Body of pancreas (tissue), 4 donors: ENCODE results near the gene ARHGEF4. TPM values are rescaled to one million over a fixed set of nuclear protein-coding genes. Genes with fewer than 3 reads are reported as not detected.

Experiments used
- ATAC-seq: fragments of 150-250 bp; one replicate; pipeline ENCODE4 v1.9.1; 2016
- DNase-seq, 4 donors: peaks; one replicate each; pipeline ENCODE4 v3.0.0-alpha.2; 2019
- H3K27ac ChIP-seq, 4 donors: fragments of 200-600 bp; sonication (generic); 1 replicate in 3 of 4; 2 replicates in 1 of 4; pipeline versions ENCODE4 v1.5.1 to v1.6.1; 2016 to 2019; ENCODE audit warnings: mild to moderate bottlenecking in 1 of 4, mixed read lengths in 1 of 4, moderate library complexity in 1 of 4
- H3K27me3 ChIP-seq, 2 donors: fragments of 200-600 bp; sonication (generic); one replicate each; pipeline ENCODE4 v1.6.0; 2016; ENCODE audit warnings: mild to moderate bottlenecking in 1 of 2
- H3K36me3 ChIP-seq, 2 donors: fragments of 200-600 bp; sonication (generic); replicated peaks in 1 of 2; 2 replicates each; pipeline ENCODE4 v1.5.1; 2016; ENCODE audit warnings: low read depth in 2 of 2; ENCODE audit not compliant: insufficient read depth in 1 of 2
- H3K4me1 ChIP-seq: fragments of 200-600 bp; sonication (generic); one replicate; pipeline ENCODE4 v1.6.0; 2016
- H3K4me3 ChIP-seq, 2 donors: fragments of 200-600 bp; sonication (generic); 1 replicate in 1 of 2; 2 replicates in 1 of 2; pipeline ENCODE4 v1.5.1; 2016 to 2019
- H3K9me3 ChIP-seq, 3 donors: fragments of 200-600 bp; sonication (generic); 1 replicate in 2 of 3; 2 replicates in 1 of 3; pipeline ENCODE4 v1.5.1; 2016
- POLR2A ChIP-seq, 3 donors: fragments of 450-650 bp; IDR thresholded peaks; one replicate each; pipeline ENCODE4 v1.6.1; 2016; ENCODE audit warnings: antibody characterized with exemption in 3 of 3, mild to moderate bottlenecking in 2 of 3
- WGBS, 2 donors: methylation state at CpG; one replicate each; pipeline ENCODE4 v1.1.5; 2017; 5-methylcytosine and 5-hydroxymethylcytosine counted together
- intact Hi-C: fragments of 100-400 bp; cut with DNase I; formaldehyde crosslinking; loops from one replicate; pipeline ENCODE4 v1.15.1; 2023
- total RNA-seq, 2 donors: library from RNA; depleted of rRNA; stranded (reverse); fragments of >200 nt; gene quantifications; one replicate each; pipeline ENCODE4 v1.1.0, GENCODE V29; 2016
- TF ChIP-seq, protein P1 (sequence below), 7 experiments: fragments of 450-650 bp in 4 of 7; fragments of 200-600 bp in 3 of 7; sonication (generic) in 3 of 7; IDR thresholded peaks; one replicate each; pipeline ENCODE4 v1.5.1; 2016 to 2019; ENCODE audit warnings: antibody characterized with exemption in 7 of 7

Gene ARHGEF4
- total RNA-seq, 2 donors from 2014 or later: 28.8 to 39.9 TPM

DNA sequence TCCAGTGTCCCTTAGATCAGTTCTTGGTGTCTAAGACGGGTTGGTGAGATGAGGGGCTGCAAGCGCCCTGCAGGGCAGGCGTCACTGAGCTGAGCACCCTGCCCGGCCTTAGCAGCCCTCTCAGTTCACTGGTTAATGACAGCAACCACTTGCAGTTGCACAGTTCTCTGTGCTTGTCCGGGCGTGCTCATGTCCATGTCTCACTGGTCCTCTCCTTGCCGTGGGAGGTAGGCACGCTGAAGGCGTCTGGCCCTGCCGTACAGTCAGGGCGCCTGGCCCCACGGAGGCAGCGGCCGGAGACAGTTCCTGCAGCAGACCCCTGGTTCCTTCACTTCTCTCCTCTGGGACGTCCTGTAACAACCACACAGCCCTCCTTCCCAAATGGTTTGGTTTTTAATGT, 75.3 kb downstream of the ARHGEF4 start:
- Histone ChIP-seq H3K4me3 (no peak overlapping the region), H3K36me3 (no peaks in the 10 kb centered on the region), H3K27me3 (no peaks in the 10 kb centered on the region), H3K27ac (no peak overlapping the region), H3K9me3 (no peaks in the 10 kb centered on the region), H3K4me1 (peaks cover 4% of the 10 kb centered on the region)
- ATAC-seq (no peak), DNase-seq (no peak)
- intact Hi-C loops: no loop called here
- no peak for TF ChIP-seq POLR2A (IDR thresholded peaks at IDR 0.05)
- TF ChIP-seq, protein P1, sequence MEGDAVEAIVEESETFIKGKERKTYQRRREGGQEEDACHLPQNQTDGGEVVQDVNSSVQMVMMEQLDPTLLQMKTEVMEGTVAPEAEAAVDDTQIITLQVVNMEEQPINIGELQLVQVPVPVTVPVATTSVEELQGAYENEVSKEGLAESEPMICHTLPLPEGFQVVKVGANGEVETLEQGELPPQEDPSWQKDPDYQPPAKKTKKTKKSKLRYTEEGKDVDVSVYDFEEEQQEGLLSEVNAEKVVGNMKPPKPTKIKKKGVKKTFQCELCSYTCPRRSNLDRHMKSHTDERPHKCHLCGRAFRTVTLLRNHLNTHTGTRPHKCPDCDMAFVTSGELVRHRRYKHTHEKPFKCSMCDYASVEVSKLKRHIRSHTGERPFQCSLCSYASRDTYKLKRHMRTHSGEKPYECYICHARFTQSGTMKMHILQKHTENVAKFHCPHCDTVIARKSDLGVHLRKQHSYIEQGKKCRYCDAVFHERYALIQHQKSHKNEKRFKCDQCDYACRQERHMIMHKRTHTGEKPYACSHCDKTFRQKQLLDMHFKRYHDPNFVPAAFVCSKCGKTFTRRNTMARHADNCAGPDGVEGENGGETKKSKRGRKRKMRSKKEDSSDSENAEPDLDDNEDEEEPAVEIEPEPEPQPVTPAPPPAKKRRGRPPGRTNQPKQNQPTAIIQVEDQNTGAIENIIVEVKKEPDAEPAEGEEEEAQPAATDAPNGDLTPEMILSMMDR (IDR thresholded peaks at IDR 0.05): no peak
- 72 to 73% methylated on average over 12 to 15 of the region's 15 CpGs for WGBS, 2 donors

DNA sequence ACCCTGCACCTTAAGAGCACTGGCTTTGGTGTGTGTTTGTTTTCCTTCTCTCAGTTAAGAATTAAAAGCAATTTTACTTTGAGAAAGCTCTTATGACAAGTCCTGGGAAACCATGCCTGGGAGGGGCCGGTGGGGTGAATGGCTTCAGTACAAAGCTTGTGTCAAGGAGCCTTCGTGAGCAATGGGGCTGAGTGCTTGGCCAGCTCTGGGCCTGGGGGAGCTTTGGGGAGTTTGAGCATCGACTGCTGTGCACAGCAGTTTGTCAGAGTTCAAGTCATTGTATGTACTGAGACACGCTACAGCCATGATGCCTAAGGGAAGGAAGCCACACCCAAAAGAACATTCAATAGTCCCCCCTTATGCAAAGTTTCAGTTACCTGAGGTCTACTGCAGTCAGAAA, 75.8 kb downstream of the ARHGEF4 start:
- H3K27ac ChIP-seq: no peak overlapping the region
- TF ChIP-seq, protein P1 (IDR thresholded peaks at IDR 0.05): no peak
- no peak for TF ChIP-seq POLR2A (IDR thresholded peaks at IDR 0.05)
- H3K4me3 ChIP-seq: no peak overlapping the region
- H3K36me3 ChIP-seq: no peaks in the 10 kb centered on the region
- intact Hi-C loops: no loop called here
- peaks cover 4% of the 10 kb centered on the region for H3K4me1 ChIP-seq
- WGBS, 2 donors: 44 to 62% methylated on average over 3 to 4 of the region's 4 CpGs
- no peaks in the 10 kb centered on the region for H3K9me3 ChIP-seq
- no peak for DNase-seq
- H3K27me3 ChIP-seq: no peaks in the 10 kb centered on the region
- no peak for ATAC-seq

DNA sequence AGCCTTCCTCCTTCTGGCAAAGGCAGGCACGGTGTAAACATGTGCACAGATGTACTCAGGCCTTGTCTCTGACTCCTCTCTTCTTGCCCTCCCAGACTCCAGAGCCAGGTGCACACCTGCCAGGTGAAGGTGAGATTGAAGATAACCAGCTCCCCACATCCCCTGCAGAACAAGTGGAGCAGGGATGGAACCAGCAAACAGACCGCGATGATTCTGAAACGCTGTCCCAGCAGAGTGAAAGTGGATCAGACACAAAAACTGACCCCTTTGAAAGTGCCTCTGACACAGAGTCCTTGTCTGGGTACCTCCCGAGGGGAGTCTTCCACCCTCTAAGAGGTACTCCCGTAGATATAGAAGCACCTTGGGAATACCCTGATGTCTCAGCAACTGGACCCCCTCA, 77.2 kb downstream of the ARHGEF4 start:
- H3K4me1 ChIP-seq: peaks cover 4% of the 10 kb centered on the region
- no peaks in the 10 kb centered on the region for H3K27me3 ChIP-seq
- H3K36me3 ChIP-seq: no peaks in the 10 kb centered on the region
- intact Hi-C loops: no loop called here
- TF ChIP-seq, protein P1 (IDR thresholded peaks at IDR 0.05): no peak
- no peak for TF ChIP-seq POLR2A (IDR thresholded peaks at IDR 0.05)
- no peaks in the 10 kb centered on the region for H3K9me3 ChIP-seq
- ATAC-seq (no peak), DNase-seq (no peak)
- H3K4me3 ChIP-seq: no peak overlapping the region
- no peak overlapping the region for H3K27ac ChIP-seq
- 79 to 81% methylated on average over 5 to 6 of the region's 6 CpGs for WGBS, 2 donors

DNA sequence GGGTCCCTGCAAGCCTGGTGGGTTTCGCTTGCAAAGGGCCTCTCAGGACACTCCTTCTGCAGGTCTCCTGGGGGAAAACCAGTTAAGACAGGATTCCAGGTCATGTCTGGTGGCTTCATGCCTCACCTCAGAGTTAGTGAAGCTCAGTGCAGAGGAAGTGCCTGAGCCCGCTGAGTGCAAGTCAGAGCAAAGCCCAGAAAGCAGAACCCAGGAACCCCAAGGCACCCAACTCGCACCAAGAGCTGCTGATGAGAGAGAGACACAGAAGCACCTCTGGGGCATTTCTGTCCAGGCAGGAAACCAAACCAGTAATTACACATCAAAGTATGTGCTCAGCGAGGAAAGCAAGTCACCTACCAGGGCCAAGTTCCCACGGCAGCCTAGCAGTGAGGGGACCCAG, 78.4 kb downstream of the ARHGEF4 start:
- Histone ChIP-seq H3K36me3 (no peaks in the 10 kb centered on the region), H3K4me3 (no peak overlapping the region), H3K27me3 (no peaks in the 10 kb centered on the region), H3K27ac (no peak overlapping the region), H3K4me1 (peaks cover 4% of the 10 kb centered on the region), H3K9me3 (no peaks in the 10 kb centered on the region)
- intact Hi-C loops: loop anchor here (5.0 kb wide), 1 partner anchor 123 kb away; no protein-coding TSS in a partner anchor
- ATAC-seq (no peak), DNase-seq (no peak)
- 84 to 87% methylated on average over 5 of the region's 5 CpGs for WGBS, 2 donors
- no peak for TF ChIP-seq POLR2A (IDR thresholded peaks at IDR 0.05)
- TF ChIP-seq, protein P1 (IDR thresholded peaks at IDR 0.05): no peak
